ENCODE results near the gene GADD45A. TPM values are rescaled to one million over a fixed set of nuclear protein-coding genes. Genes with fewer than 3 reads are reported as not detected.

GADD45A gene
- total RNA-seq, 1 donor from 2014 or later: 28.6 TPM

DNA sequence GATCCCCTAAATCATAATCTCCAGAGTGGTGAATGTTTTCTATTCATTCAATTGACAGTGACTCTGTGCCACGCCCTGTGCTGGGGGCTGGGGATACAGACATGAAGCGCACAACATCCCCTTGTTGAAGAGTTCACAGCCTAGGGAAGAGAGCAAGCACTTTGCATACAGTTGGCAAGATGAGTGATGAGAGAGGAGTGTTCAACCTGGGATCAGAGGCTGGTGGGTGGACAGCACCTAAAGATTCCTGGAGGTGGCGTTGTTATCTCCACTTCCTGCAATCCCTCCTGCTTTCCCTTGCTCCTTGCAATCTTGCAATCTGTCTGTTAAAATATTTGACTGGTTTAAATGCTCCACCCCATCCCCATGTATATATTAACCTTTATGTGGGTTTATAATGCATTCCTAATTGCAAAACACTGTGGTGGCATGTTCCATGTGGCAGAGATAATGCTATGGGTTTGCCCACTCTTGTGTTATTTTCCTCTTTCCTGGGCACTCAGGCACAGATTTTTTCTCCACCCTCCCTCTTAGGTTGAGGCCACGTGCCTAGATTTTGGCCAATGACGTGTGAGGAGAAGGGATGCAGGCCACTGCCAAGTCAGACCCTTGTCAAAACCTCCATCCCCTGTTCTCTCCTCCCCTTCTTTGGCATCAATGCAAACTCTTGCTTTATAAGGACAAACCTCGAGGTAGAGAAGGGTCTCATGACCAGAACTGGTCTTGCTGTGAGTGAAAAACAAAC is 36.2 kb upstream of the GADD45A start:
- TF ChIP-seq, protein P1, sequence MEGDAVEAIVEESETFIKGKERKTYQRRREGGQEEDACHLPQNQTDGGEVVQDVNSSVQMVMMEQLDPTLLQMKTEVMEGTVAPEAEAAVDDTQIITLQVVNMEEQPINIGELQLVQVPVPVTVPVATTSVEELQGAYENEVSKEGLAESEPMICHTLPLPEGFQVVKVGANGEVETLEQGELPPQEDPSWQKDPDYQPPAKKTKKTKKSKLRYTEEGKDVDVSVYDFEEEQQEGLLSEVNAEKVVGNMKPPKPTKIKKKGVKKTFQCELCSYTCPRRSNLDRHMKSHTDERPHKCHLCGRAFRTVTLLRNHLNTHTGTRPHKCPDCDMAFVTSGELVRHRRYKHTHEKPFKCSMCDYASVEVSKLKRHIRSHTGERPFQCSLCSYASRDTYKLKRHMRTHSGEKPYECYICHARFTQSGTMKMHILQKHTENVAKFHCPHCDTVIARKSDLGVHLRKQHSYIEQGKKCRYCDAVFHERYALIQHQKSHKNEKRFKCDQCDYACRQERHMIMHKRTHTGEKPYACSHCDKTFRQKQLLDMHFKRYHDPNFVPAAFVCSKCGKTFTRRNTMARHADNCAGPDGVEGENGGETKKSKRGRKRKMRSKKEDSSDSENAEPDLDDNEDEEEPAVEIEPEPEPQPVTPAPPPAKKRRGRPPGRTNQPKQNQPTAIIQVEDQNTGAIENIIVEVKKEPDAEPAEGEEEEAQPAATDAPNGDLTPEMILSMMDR (IDR thresholded peaks at IDR 0.05): peak; percentile 15
- no peak for TF ChIP-seq EZH2 (IDR thresholded peaks at IDR 0.05)
- TF ChIP-seq EZH2phosphoT487 (IDR thresholded peaks at IDR 0.05): no peak
- no peak for DNase-seq (ENCODE audit: low spot score)

GRCh38 chr1:67650061-67650460 is 34.9 kb upstream of the GADD45A start:
- Histone ChIP-seq H3K4me2 (no peak overlapping the region), H3K4me3 (no peak overlapping the region), H3K4me1 (peaks cover 26% of the 10 kb centered on the region), H3K27me3 (peaks cover 35% of the 10 kb centered on the region), H3K9ac (no peak overlapping the region), H3K27ac (no peak overlapping the region), H3K36me3 (peaks cover 5% of the 10 kb centered on the region), H3K9me3 (ENCODE audit: low read depth) (no peaks in the 10 kb centered on the region), H2AFZ (replicated peaks) (no peak overlapping the region), H3K79me2 (ENCODE audit: low read depth) (no peaks in the 10 kb centered on the region), H4K20me1 (ENCODE audit: low read depth) (peaks cover 22% of the 10 kb centered on the region), H3F3A (ENCODE audit: low read depth) (peaks cover 29% of the 10 kb centered on the region)
- no peaks in the 10 kb centered on the region for H3K36me3 Mint-ChIP-seq
- no peaks in the 10 kb centered on the region for H3K9me3 Mint-ChIP-seq
- H3K27me3 Mint-ChIP-seq (ENCODE audit: insufficient read depth, low read depth): peaks cover 7% of the 10 kb centered on the region
- no peak overlapping the region for H3K4me3 Mint-ChIP-seq
- TF ChIP-seq EZH2 (IDR thresholded peaks at IDR 0.05) (no peak), EZH2phosphoT487 (IDR thresholded peaks at IDR 0.05) (no peak)
- TF ChIP-seq, protein P1 (IDR thresholded peaks at IDR 0.05): no peak
- H3K4me1 Mint-ChIP-seq: peaks cover 8% of the 10 kb centered on the region
- no peak for DNase-seq (ENCODE audit: low spot score)
- H3K27ac Mint-ChIP-seq: no peak overlapping the region

More for the DNA sequence above, 36.2 kb upstream of the GADD45A start:
- H3K27ac ChIP-seq: no peak overlapping the region
- H3K27me3 ChIP-seq: peaks cover 48% of the 10 kb centered on the region
- H3K27ac Mint-ChIP-seq: no peak overlapping the region
- no peak overlapping the region for H3K4me3 ChIP-seq
- H3K4me1 Mint-ChIP-seq: peaks cover 8% of the 10 kb centered on the region
- no peak overlapping the region for H3K9ac ChIP-seq
- H4K20me1 ChIP-seq (ENCODE audit: low read depth): peaks cover 24% of the 10 kb centered on the region
- H3K9me3 Mint-ChIP-seq: no peaks in the 10 kb centered on the region
- peaks cover 36% of the 10 kb centered on the region for H3K4me1 ChIP-seq
- H3K27me3 Mint-ChIP-seq (ENCODE audit: insufficient read depth, low read depth): peaks cover 7% of the 10 kb centered on the region
- H3K36me3 Mint-ChIP-seq: no peaks in the 10 kb centered on the region
- H3K4me3 Mint-ChIP-seq: no peak overlapping the region
- H3K36me3 ChIP-seq: no peaks in the 10 kb centered on the region
- H3K4me2 ChIP-seq: no peak overlapping the region
- H3K79me2 ChIP-seq (ENCODE audit: low read depth): no peaks in the 10 kb centered on the region
- no peaks in the 10 kb centered on the region for H3K9me3 ChIP-seq (ENCODE audit: low read depth)
- H3F3A ChIP-seq (ENCODE audit: low read depth): peaks cover 34% of the 10 kb centered on the region
- no peak overlapping the region for H2AFZ ChIP-seq (replicated peaks)

- Histone ChIP-seq H3K27ac (no peak overlapping the region), H3K79me2 (ENCODE audit: low read depth) (no peaks in the 10 kb centered on the region), H3K4me3 (no peak overlapping the region), H3K4me2 (no peak overlapping the region), H3K27me3 (peaks cover 30% of the 10 kb centered on the region), H3F3A (ENCODE audit: low read depth) (peaks cover 20% of the 10 kb centered on the region), H3K9ac (no peak overlapping the region), H2AFZ (replicated peaks) (no peak overlapping the region), H3K9me3 (ENCODE audit: low read depth) (no peaks in the 10 kb centered on the region), H3K36me3 (peaks cover 5% of the 10 kb centered on the region), H3K4me1 (peaks cover 20% of the 10 kb centered on the region), H4K20me1 (ENCODE audit: low read depth) (peaks cover 14% of the 10 kb centered on the region)
- Mint-ChIP-seq H3K4me3 (no peak overlapping the region), H3K9me3 (no peaks in the 10 kb centered on the region), H3K36me3 (no peaks in the 10 kb centered on the region), H3K4me1 (peaks cover 8% of the 10 kb centered on the region), H3K27ac (peak overlapping the region; percentile 34), H3K27me3 (ENCODE audit: insufficient read depth, low read depth) (peaks cover 7% of the 10 kb centered on the region)
- no peak for TF ChIP-seq EZH2phosphoT487 (IDR thresholded peaks at IDR 0.05)
- TF ChIP-seq, protein P1 (IDR thresholded peaks at IDR 0.05): no peak
- TF ChIP-seq EZH2 (IDR thresholded peaks at IDR 0.05): no peak
- DNase-seq (ENCODE audit: low spot score): no peak
Observed at GRCh38 chr1:67651031-67651430, 34.0 kb upstream of the GADD45A start.
